Measurements from ENCODE around the gene CCDC159. TPM values are rescaled to one million over a fixed set of nuclear protein-coding genes. Genes with fewer than 3 reads are reported as not detected.
"Not testable (repeated sequence)": the region's sequence is repeated elsewhere in the genome, so short reads cannot be mapped to it uniquely, and the experiment has no call there.

The CCDC159 gene
- total RNA-seq, 1 donor from 2014 or later = 22.3 TPM

- Mint-ChIP-seq H3K9me3 (ENCODE audit: unreplicated experiment) (no peaks in the 10 kb centered on the region), H3K4me3 (ENCODE audit: unreplicated experiment) (no peak overlapping the region), H3K27ac (ENCODE audit: unreplicated experiment) (no peak overlapping the region), H3K36me3 (ENCODE audit: low read depth, unreplicated experiment) (peaks cover 13% of the 10 kb centered on the region), H3K4me1 (ENCODE audit: unreplicated experiment) (peaks cover 17% of the 10 kb centered on the region), H3K27me3 (ENCODE audit: unreplicated experiment) (peaks cover 16% of the 10 kb centered on the region)
- no peak for TF ChIP-seq CTCF (IDR thresholded peaks at IDR 0.05; ENCODE audit: unreplicated experiment)
- peak; percentile 66 for DNase-seq (ENCODE audit: low spot score)
Measured at GRCh38 chr19:11375143-11375948, 29.0 kb downstream of the CCDC159 start.

- H3K27ac Mint-ChIP-seq (ENCODE audit: unreplicated experiment) = no peak overlapping the region
- H3K27me3 Mint-ChIP-seq (ENCODE audit: unreplicated experiment) = peaks cover 15% of the 10 kb centered on the region
- no peak for DNase-seq (ENCODE audit: low spot score)
- peaks cover 10% of the 10 kb centered on the region for H3K36me3 Mint-ChIP-seq (ENCODE audit: low read depth, unreplicated experiment)
- H3K9me3 Mint-ChIP-seq (ENCODE audit: unreplicated experiment) = no peaks in the 10 kb centered on the region
- TF ChIP-seq CTCF (IDR thresholded peaks at IDR 0.05; ENCODE audit: unreplicated experiment) = no peak
- peaks cover 26% of the 10 kb centered on the region for H3K4me1 Mint-ChIP-seq (ENCODE audit: unreplicated experiment)
- no peak overlapping the region for H3K4me3 Mint-ChIP-seq (ENCODE audit: unreplicated experiment)
Measured at GRCh38 chr19:11377237-11377636, 30.9 kb downstream of the CCDC159 start.

- Mint-ChIP-seq H3K4me1 (ENCODE audit: unreplicated experiment) (peaks cover 26% of the 10 kb centered on the region), H3K9me3 (ENCODE audit: unreplicated experiment) (no peaks in the 10 kb centered on the region), H3K27me3 (ENCODE audit: unreplicated experiment) (peaks cover 15% of the 10 kb centered on the region), H3K36me3 (ENCODE audit: low read depth, unreplicated experiment) (peaks cover 10% of the 10 kb centered on the region), H3K4me3 (ENCODE audit: unreplicated experiment) (no peak overlapping the region), H3K27ac (ENCODE audit: unreplicated experiment) (no peak overlapping the region)
- no peak for TF ChIP-seq CTCF (IDR thresholded peaks at IDR 0.05; ENCODE audit: unreplicated experiment)
- no peak for DNase-seq (ENCODE audit: low spot score)
Measured at GRCh38 chr19:11377756-11378155, 31.4 kb downstream of the CCDC159 start.

GRCh38 chr19:11378319-11379189, 32.2 kb downstream of the CCDC159 start:
- no peak overlapping the region for H3K27ac Mint-ChIP-seq (ENCODE audit: unreplicated experiment)
- H3K4me3 Mint-ChIP-seq (ENCODE audit: unreplicated experiment) = no peak overlapping the region

GRCh38 chr19:11379269-11379845, 33.0 kb downstream of the CCDC159 start:
- H3K9me3 Mint-ChIP-seq (ENCODE audit: unreplicated experiment); H3K36me3 Mint-ChIP-seq (ENCODE audit: low read depth, unreplicated experiment); H3K4me3 Mint-ChIP-seq (ENCODE audit: unreplicated experiment); H3K27ac Mint-ChIP-seq (ENCODE audit: unreplicated experiment); DNase-seq (ENCODE audit: low spot score): not testable (repeated sequence)
- Mint-ChIP-seq H3K27me3 (ENCODE audit: unreplicated experiment) (peaks cover 11% of the 10 kb centered on the region), H3K4me1 (ENCODE audit: unreplicated experiment) (peaks cover 26% of the 10 kb centered on the region)

More at GRCh38 chr19:11378319-11379189, 32.2 kb downstream of the CCDC159 start:
- Mint-ChIP-seq H3K36me3 (ENCODE audit: low read depth, unreplicated experiment) (peaks cover 10% of the 10 kb centered on the region), H3K27me3 (ENCODE audit: unreplicated experiment) (peaks cover 11% of the 10 kb centered on the region), H3K9me3 (ENCODE audit: unreplicated experiment) (no peaks in the 10 kb centered on the region), H3K4me1 (ENCODE audit: unreplicated experiment) (peaks cover 26% of the 10 kb centered on the region)
- peak; percentile 76 for DNase-seq (ENCODE audit: low spot score)
- peak; percentile 65 for TF ChIP-seq CTCF (IDR thresholded peaks at IDR 0.05; ENCODE audit: unreplicated experiment)

All from endothelial cell (in vitro differentiated cells).